ENCODE measurements around the gene SYCP2L.
"Not testable (repeated sequence)": the region's sequence is repeated elsewhere in the genome, so short reads cannot be mapped to it uniquely, and the experiment has no call there.

Gene SYCP2L

GRCh38 chr6:10960171-10960570 is 73.3 kb downstream of the SYCP2L start:
- no peak for DNase-seq

GRCh38 chr6:10961837-10962236 is 75.0 kb downstream of the SYCP2L start:
- DNase-seq, result no peak

- DNase-seq, result no peak
Observed at GRCh38 chr6:10962673-10963072, 75.8 kb downstream of the SYCP2L start.

- DNase-seq, result no peak
Observed at GRCh38 chr6:10963113-10963512, 76.3 kb downstream of the SYCP2L start.

- no peak for DNase-seq
Observed at GRCh38 chr6:10964684-10965083, 77.8 kb downstream of the SYCP2L start.

GRCh38 chr6:10968776-10969175 is 81.9 kb downstream of the SYCP2L start:
- no peak for DNase-seq

- no peak for DNase-seq
Observed at GRCh38 chr6:10970731-10971130, 83.9 kb downstream of the SYCP2L start.

- no peak for DNase-seq
Observed at GRCh38 chr6:10972196-10972595, 85.3 kb downstream of the SYCP2L start.

GRCh38 chr6:10976571-10976970 is 89.7 kb downstream of the SYCP2L start:
- DNase-seq, result no peak

GRCh38 chr6:10977231-10977968 is 90.5 kb downstream of the SYCP2L start:
- no peak for DNase-seq

GRCh38 chr6:10979603-10980002 is 92.8 kb downstream of the SYCP2L start:
- DNase-seq, result no peak

- DNase-seq, result no peak
Observed at GRCh38 chr6:10981409-10981808, 94.6 kb downstream of the SYCP2L start.

GRCh38 chr6:10984959-10985358 is 98.1 kb downstream of the SYCP2L start:
- DNase-seq, result not testable (repeated sequence)

GRCh38 chr6:10989587-10989986 is 102.7 kb downstream of the SYCP2L start:
- no peak for DNase-seq

- DNase-seq, result no peak
Observed at GRCh38 chr6:10991115-10991514, 104.3 kb downstream of the SYCP2L start.

- DNase-seq, result no peak
Observed at GRCh38 chr6:10993896-10994295, 107.0 kb downstream of the SYCP2L start.

GRCh38 chr6:10995114-10995707 is 108.4 kb downstream of the SYCP2L start:
- no peak for DNase-seq

GRCh38 chr6:10999994-11000393 is 113.1 kb downstream of the SYCP2L start:
- no peak for DNase-seq

GRCh38 chr6:11002176-11002575 is 115.3 kb downstream of the SYCP2L start:
- DNase-seq, result no peak

GRCh38 chr6:11003297-11003696 is 116.4 kb downstream of the SYCP2L start:
- DNase-seq, result not testable (repeated sequence)

GRCh38 chr6:11006061-11006460 is 119.2 kb downstream of the SYCP2L start:
- no peak for DNase-seq

GRCh38 chr6:11007715-11008608 is 121.1 kb downstream of the SYCP2L start:
- DNase-seq, result no peak

GRCh38 chr6:11008821-11009220 is 122.0 kb downstream of the SYCP2L start:
- DNase-seq, result no peak

- DNase-seq, result no peak
Observed at GRCh38 chr6:11009353-11009752, 122.5 kb downstream of the SYCP2L start.
